D721Med (cell line): Measurements from ENCODE around the gene CAMK1D.

Experiments
- DNase-seq: peaks from one replicate; pipeline ENCODE4 v3.0.0; 2011; ENCODE audit warnings: low spot score; ENCODE audit not compliant: insufficient read length
- FAIRE-seq: peaks from 2 replicates; lab custom pipeline; 2011; peaks lifted over from hg19 to GRCh38; lab: Jason Lieb, UNC
- CTCF ChIP-seq: IDR thresholded peaks from 2 replicates; pipeline ENCODE4 v1.5.1; 2012; ENCODE audit warnings: mild to moderate bottlenecking, control low read depth; ENCODE audit not compliant: insufficient read depth; ENCODE audit errors: missing control alignments

CAMK1D gene

GRCh38 chr10:12822126-12822892 lies 473.0 kb downstream of the CAMK1D start:
- no peak for DNase-seq
- no peak for FAIRE-seq
- no peak for TF ChIP-seq CTCF

GRCh38 chr10:12822893-12823170 lies 473.5 kb downstream of the CAMK1D start:
- no peak for DNase-seq
- no peak for TF ChIP-seq CTCF
- FAIRE-seq: no peak

- no peak for FAIRE-seq
- no peak for DNase-seq
- TF ChIP-seq CTCF: no peak
Measured at GRCh38 chr10:12823328-12823727, 474.0 kb downstream of the CAMK1D start.

GRCh38 chr10:12825260-12825849 lies 476.0 kb downstream of the CAMK1D start:
- no peak for TF ChIP-seq CTCF
- no peak for DNase-seq
- FAIRE-seq: no peak

- DNase-seq: no peak
- no peak for TF ChIP-seq CTCF
- no peak for FAIRE-seq
Measured at GRCh38 chr10:12826800-12827372, 477.5 kb downstream of the CAMK1D start.

GRCh38 chr10:12828736-12829135 lies 479.4 kb downstream of the CAMK1D start:
- TF ChIP-seq CTCF: no peak
- no peak for FAIRE-seq
- DNase-seq: no peak
